GM19025 (cell line): ENCODE measurements around the gene ZBTB21.
"Not testable (repeated sequence)": the region's sequence is repeated elsewhere in the genome, so short reads cannot be mapped to it uniquely, and the experiment has no call there.

Experiments used
- ATAC-seq: cut with Tn5 transposase; IDR thresholded peaks from one replicate; pipeline ENCODE4 v1.9.1; 2021; ENCODE audit warnings: mild to moderate bottlenecking, low read depth, moderate library complexity; ENCODE audit not compliant: unreplicated experiment

The ZBTB21 gene

DNA sequence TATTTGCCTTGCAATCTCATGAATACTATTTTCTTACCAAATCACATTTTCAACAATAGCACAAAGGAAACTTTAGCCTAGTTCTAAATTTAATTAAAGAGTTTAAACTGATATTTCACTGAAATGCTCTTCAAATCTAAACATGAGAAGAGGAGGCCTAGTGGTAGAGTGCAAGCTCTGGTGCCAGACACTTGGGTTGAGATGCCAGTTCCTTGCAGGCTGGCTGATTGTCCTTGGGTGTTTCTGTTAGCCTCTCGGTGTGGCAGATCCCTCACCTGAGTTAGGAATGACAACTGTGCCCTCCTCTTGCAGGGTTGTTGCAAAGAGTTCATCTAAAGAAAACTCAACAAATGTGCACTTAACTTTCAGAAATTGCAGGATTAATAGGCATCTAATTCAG, 12.5 kb downstream of the ZBTB21 start:
- no peak for ATAC-seq

DNA sequence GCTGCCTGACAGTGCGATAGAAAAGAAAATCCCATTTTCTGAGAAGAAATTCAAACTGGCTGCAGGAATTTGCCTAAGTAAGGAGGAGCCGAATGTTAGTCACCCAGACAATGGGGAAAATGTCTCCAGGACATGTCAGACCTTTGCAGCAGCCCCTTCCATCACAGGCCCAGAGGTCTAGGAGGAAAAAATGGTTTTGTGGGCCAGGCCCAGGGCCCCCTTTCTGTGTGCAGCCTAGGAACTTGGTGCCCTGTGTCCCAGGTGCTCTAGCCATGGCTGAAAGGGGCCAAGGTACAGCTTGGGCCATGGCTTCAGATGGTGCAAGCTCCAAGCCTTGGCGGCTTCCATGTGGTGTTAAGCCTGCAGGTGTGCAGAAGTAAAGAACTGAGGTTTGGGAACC, 14.6 kb downstream of the ZBTB21 start:
- ATAC-seq = no peak

DNA sequence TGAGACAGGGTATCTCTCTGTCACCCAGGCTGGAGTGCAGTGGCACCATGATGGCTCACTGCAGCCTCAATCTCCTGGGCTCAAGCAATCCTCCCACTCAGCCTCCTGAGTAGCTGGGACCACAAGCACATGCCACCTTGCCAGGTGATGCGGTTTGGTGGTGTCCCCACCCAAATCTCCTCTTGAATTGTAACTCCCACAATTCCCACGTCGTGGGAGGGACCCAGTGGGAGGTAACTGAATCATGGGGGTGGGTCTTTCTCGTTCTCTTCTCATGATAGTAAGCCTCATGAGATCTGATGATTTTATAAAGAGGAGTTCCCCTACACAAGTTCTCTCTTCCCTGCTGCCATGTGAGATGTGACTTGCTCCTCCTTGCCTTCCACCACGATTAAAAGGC, 15.5 kb downstream of the ZBTB21 start:
- not testable (repeated sequence) for ATAC-seq

DNA sequence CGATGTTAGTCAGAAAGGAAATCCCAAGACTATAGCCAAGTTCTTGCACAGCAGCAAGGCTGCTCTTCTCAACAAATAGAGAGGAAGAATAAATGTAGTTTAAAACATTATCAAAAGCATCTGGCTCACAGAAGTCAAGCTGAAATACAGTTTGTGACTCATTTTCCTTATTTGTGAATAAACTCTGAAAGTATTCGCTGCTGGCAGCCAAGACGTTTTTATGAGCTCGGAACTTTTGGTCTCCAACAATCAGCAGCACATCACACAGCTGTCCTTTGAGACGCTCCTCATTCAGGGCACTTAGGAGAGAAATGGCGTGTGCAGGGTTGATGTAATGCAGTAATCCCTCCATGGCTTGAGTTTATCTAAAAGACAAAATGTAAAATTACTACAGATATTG, 16.4 kb downstream of the ZBTB21 start:
- ATAC-seq = no peak

DNA sequence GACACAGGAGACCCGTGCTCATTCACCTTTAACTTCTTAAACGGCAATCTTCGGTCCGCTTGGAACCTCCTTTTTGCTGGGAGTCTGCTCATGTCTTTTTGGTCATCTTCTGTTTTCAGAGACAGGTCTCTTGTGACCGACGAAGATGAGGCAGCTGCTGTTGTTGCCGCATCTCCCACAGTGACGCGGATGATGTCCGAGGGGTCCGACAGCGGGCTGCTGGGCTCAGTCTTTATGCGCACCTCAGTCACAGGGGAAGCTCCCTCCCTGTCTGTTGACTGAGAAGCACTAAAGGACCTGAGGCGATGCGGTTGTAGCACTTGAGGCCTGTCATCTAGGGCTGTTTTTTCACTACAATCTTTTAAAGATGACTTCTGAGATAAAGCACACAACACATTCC, 17.6 kb downstream of the ZBTB21 start:
- no peak for ATAC-seq

- ATAC-seq = no peak
Observed at GRCh38 chr21:41991659-41992058, 18.5 kb downstream of the ZBTB21 start.

- ATAC-seq = no peak
Observed at GRCh38 chr21:41989698-41990097, 20.5 kb downstream of the ZBTB21 start.

DNA sequence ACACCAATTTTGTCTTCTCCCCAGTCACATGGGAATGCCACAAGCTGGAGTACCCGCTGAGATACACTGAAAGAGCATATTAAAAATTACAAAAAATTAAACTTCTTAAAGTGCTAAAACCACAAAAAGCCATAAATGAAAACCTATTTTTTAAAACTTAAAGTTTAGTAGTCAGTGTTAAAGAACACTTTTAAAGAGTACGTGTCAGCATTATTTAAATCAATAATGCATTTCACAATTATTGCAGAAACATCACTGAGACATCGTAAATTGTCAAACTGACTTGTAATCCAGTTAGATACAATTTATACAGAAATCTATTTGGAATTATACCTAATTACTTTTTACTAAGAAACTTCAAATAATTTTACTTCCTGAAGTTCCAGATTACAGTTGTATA, 22.9 kb downstream of the ZBTB21 start:
- no peak for ATAC-seq

GRCh38 chr21:41985662-41986416, 24.3 kb downstream of the ZBTB21 start:
- no peak for ATAC-seq

- ATAC-seq = no peak
Observed at GRCh38 chr21:41983229-41983628, 26.9 kb downstream of the ZBTB21 start.

- ATAC-seq = no peak
Observed at GRCh38 chr21:41980561-41980960, 29.6 kb downstream of the ZBTB21 start.

DNA sequence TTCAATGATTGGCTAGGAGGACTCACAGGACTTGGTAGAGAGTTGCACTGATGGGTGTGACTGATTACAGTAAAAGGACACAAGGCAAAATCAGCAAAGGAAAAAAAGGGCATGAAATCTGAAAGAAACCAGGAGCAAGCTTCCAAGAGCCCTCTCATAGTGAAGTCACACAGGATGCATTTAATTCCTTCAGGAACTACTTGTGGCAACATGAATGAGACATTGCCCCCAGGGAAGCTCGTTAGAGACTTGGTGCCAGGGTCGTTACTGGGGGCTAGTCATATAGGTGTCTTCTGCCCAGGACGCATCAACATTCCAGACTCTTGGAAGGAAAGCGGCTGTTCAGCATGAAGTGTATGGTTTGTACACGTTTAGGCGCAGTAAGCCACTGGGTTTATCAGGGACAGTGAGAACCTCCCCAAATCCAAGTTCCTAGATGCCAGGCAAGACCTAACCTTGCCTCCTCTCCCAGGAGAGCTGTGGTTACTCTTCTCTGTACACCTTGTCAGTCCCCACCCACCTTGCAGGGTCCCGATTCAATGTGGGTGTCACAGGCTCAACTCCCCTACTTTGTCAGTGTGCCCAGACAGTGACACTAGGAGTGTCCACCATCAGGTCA, 30.3 kb downstream of the ZBTB21 start:
- no peak for ATAC-seq

GRCh38 chr21:41979335-41979734, 30.8 kb downstream of the ZBTB21 start:
- ATAC-seq = no peak

GRCh38 chr21:41977034-41977950, 32.9 kb downstream of the ZBTB21 start:
- no peak for ATAC-seq

- ATAC-seq = no peak
Observed at GRCh38 chr21:41976611-41977010, 33.5 kb downstream of the ZBTB21 start.

DNA sequence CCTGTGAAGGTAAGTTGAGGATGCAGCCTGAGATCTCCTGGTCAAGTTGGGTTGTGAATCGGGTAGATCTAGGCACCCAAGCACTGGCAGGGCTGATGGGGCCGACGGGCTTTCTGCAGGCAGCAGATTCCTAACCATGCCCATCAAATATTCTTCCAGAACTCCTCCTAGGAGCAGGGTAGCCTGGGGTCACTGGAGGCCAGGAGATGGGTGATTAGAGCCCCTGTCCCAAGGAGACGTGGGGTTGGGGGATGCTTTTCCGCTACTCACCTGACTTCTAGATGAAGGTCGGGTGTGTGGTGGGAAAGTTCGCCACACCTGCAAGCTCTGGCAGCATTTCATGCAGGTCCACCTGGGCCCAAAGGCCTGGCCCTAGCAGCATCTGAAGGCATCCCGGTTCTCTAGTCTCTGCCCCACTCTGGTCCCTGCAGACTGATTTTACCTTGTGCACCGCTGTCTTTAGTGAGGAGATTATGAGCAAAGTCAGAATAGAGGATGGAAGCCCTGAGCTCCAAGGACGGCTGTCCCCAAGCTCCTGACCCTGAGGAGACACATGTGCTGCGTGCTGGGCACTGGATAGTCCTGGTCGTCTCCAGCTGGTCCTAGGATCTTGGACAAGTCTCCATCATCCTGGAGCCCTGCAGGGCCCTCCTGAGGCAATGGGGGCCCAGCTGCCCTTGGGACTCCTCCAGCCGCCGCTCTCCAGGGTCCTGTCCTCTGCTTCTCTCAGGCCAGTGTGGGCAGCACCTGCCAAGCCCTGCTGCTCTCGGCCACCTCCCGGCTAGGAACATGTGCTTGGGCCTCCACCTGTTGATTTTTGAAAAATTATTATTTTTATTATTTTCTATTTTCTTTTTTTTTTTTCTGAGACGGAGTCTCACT, 34.5 kb downstream of the ZBTB21 start:
- no peak for ATAC-seq

- ATAC-seq = no peak
Observed at GRCh38 chr21:41974752-41975053, 35.5 kb downstream of the ZBTB21 start.

- no peak for ATAC-seq
Observed at GRCh38 chr21:41973861-41974751, 36.1 kb downstream of the ZBTB21 start.

DNA sequence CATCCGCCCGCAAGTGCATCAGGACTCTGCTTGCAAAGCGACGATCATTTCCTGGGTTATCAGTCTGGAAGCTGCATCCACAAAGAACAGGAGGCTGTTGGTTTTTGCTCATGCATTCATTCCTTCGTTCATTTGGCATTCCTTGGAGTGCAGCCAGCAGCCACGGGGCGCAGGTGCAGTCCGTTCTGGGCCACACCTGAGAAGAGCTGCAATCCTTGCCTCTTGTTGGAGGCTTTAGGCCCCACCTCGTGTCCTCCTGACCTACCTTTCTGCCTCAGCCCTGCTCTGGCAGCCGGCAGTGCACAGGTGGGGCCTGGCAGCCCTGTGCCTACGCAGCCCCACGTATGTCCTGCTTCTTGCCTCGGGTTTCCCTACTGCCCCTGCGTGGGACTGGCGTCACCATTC, 36.7 kb downstream of the ZBTB21 start:
- no peak for ATAC-seq
